K562 (cell line): Measurements from ENCODE around the gene GRAMD4. TPM values are rescaled to one million over a fixed set of nuclear protein-coding genes. Genes with fewer than 3 reads are reported as not detected.

Experiments used
- ATAC-seq: fragments of 200-7000 bp; cut with Tn5 transposase; 3 replicates; pipeline ENCODE4 v1.9.1; 2020; ENCODE audit warnings: moderate library complexity
- BruUV-seq: library from RNA; stranded (reverse); fragments of 400-500 nt; replicated peaks from 2 replicates; lab custom pipeline; 2021; lab: Mats Ljungman, UMichigan
- CTCF ChIA-PET: fragments of 300-600 bp; formaldehyde crosslinking; extraction: SDS; loops from one replicate; lab custom pipeline; 2021; ENCODE audit warnings: low intra/inter-chr PET ratio; lab: Yijun Ruan, JAX
- POLR2A ChIA-PET: fragments of 300-600, 350-650 bp; sonication (Branson Sonifier 250); formaldehyde crosslinking; extraction: SDS; loops from one replicate; lab custom pipeline; 2021; ENCODE audit warnings: antibody characterized with exemption, inconsistent platforms; lab: Yijun Ruan, JAX
- DNase-seq, 4 experiments: peaks; one replicate each; pipeline versions ENCODE4 v3.0.0 to v3.0.0-alpha.2; 2011 to 2018; ENCODE audit warnings: low spot score in 3 of 4, mixed read lengths in 3 of 4; ENCODE audit errors: extremely low read depth in 1 of 4
- FAIRE-seq: peaks from 2 replicates; lab custom pipeline; 2011; peaks lifted over from hg19 to GRCh38; lab: Jason Lieb, UNC
- H2AFZ ChIP-seq: 2 replicates; pipeline ENCODE4 v1.6.0; 2011; ENCODE audit warnings: low read depth, low read length, control low read depth, inconsistent platforms
- H3K27ac ChIP-seq: fragments of 200-600 bp; 3 replicates; pipeline ENCODE4 v1.8.0; 2011; ENCODE audit warnings: low read depth, mild to moderate bottlenecking, control low read depth, inconsistent platforms, low read length, moderate library complexity, mixed read lengths; ENCODE audit errors: extremely low read depth
- H3K27me3 ChIP-seq, 2 experiments: fragments of 300-600 bp in 1 of 2; 2 replicates in 1 of 2; 3 replicates in 1 of 2; pipeline versions ENCODE4 v1.6.0 to v1.8.0; 2011; ENCODE audit warnings: inconsistent platforms in 2 of 2, low read length in 2 of 2, mild to moderate bottlenecking in 1 of 2, mixed read lengths in 1 of 2, moderate library complexity in 1 of 2; ENCODE audit not compliant: control insufficient read depth in 2 of 2, insufficient read depth in 2 of 2
- H3K36me3 ChIP-seq: fragments of 300-600 bp; 3 replicates; pipeline ENCODE4 v1.8.0; 2011; ENCODE audit warnings: mild to moderate bottlenecking, low read length, inconsistent platforms; ENCODE audit not compliant: control insufficient read depth, insufficient read depth
- H3K4me1 ChIP-seq, 2 experiments: fragments of 200-600 bp in 1 of 2; replicated peaks in 1 of 2; 2 replicates in 1 of 2; 3 replicates in 1 of 2; pipeline versions ENCODE4 v1.5.1 to v1.8.0; 2011; ENCODE audit warnings: inconsistent platforms in 2 of 2, low read length in 2 of 2, mild to moderate bottlenecking in 1 of 2, mixed read lengths in 1 of 2, moderate library complexity in 1 of 2; ENCODE audit not compliant: control insufficient read depth in 2 of 2, insufficient read depth in 2 of 2
- H3K4me2 ChIP-seq: 2 replicates; pipeline ENCODE4 v1.6.1; 2011; ENCODE audit warnings: low read length, control low read depth, inconsistent platforms, mixed read lengths; ENCODE audit not compliant: insufficient read depth
- H3K4me3 ChIP-seq: fragments of 200-600 bp; sonication (generic), shearing (Covaris generic); 2 replicates; pipeline ENCODE4 v1.5.1; 2016; ENCODE audit warnings: control low read depth, inconsistent platforms
- H3K79me2 ChIP-seq: fragments of 200-600 bp; 3 replicates; pipeline ENCODE4 v1.8.0; 2011; ENCODE audit warnings: low read length, inconsistent platforms; ENCODE audit not compliant: control insufficient read depth, insufficient read depth
- H3K9ac ChIP-seq, 2 experiments: 2 replicates each; pipeline versions ENCODE4 v1.6.0 to v1.6.1; 2011; ENCODE audit warnings: low read depth in 2 of 2, low read length in 2 of 2, control low read depth in 1 of 2, inconsistent platforms in 1 of 2, mild to moderate bottlenecking in 1 of 2, mixed read lengths in 1 of 2; ENCODE audit not compliant: insufficient read depth in 1 of 2
- H3K9me1 ChIP-seq: one replicate; pipeline ENCODE4 v1.6.0; 2011; ENCODE audit warnings: inconsistent platforms, mild to moderate bottlenecking, low read length, moderate library complexity; ENCODE audit not compliant: control insufficient read depth, insufficient read depth
- H3K9me3 ChIP-seq: replicated peaks from 2 replicates; pipeline ENCODE4 v1.5.1; 2011; ENCODE audit warnings: low read depth, low read length, inconsistent platforms; ENCODE audit not compliant: control insufficient read depth, insufficient read depth
- H4K20me1 ChIP-seq: replicated peaks from 2 replicates; pipeline ENCODE4 v1.6.1; 2011; ENCODE audit warnings: low read length, inconsistent platforms, mixed read lengths; ENCODE audit not compliant: control insufficient read depth, insufficient read depth
- ATF1 ChIP-seq, 2 experiments: fragments of 450-650 bp in 1 of 2; IDR thresholded peaks; 2 replicates each; pipeline ENCODE4 v1.6.1; 2016; ENCODE audit warnings: missing compliant biosample characterization in 1 of 2, missing genetic modification characterization in 1 of 2
- BCL6 ChIP-seq: fragments of 250-450 bp; sonication (Bioruptor Pico); IDR thresholded peaks from 2 replicates; pipeline ENCODE4 v1.4.0; 2020
- ELF2 ChIP-seq: fragments of 250-450 bp; sonication (Bioruptor Pico); IDR thresholded peaks from 2 replicates; pipeline ENCODE4 v1.5.0; 2021; ENCODE audit warnings: mild to moderate bottlenecking
- HDAC2 ChIP-seq: fragments of 450-650 bp; IDR thresholded peaks from 2 replicates; pipeline ENCODE4 v1.6.1; 2016; ENCODE audit warnings: mild to moderate bottlenecking
- PHF8 ChIP-seq: fragments of 200-600 bp; sonication (generic); IDR thresholded peaks from 2 replicates; pipeline ENCODE4 v1.6.1; 2012; ENCODE audit warnings: mixed run types, mild to moderate bottlenecking, inconsistent platforms, low read length, moderate library complexity, borderline replicate concordance
- RAD21 ChIP-seq, 2 experiments: fragments of 250-450 bp in 1 of 2; fragments of 450-650 bp in 1 of 2; sonication (Bioruptor Pico) in 1 of 2; formaldehyde crosslinking in 1 of 2; IDR thresholded peaks in 1 of 2; conservative IDR thresholded peaks in 1 of 2; 2 replicates each; pipeline versions ENCODE4 v1.4.0 to v1.8.0; 2020 to 2022; ENCODE audit warnings: mild to moderate bottlenecking in 2 of 2, moderate library complexity in 1 of 2
- WHSC1 ChIP-seq: IDR thresholded peaks from one replicate; pipeline ENCODE4 v1.6.1; 2012; ENCODE audit warnings: low read length, control low read depth, inconsistent platforms
- ZNF408 ChIP-seq: fragments of 250-450 bp; sonication (Bioruptor Pico); IDR thresholded peaks from 2 replicates; pipeline ENCODE4 v1.4.0; 2020; ENCODE audit warnings: low read depth, mild to moderate bottlenecking, moderate library complexity
- whole genome bisulfite sequencing: fragments of 100-300 bp; shearing (Covaris generic); methylation state at CpG from one replicate; pipeline ENCODE4 v1.1.6; 2016; ENCODE audit warnings: low coverage, mixed read lengths; ENCODE audit not compliant: insufficient coverage; ENCODE audit errors: missing lambda C conversion rate; 5-methylcytosine and 5-hydroxymethylcytosine counted together
- in situ Hi-C: fragments of 300-500 bp; cut with MboI; formaldehyde crosslinking; loops from 4 replicates; pipeline ENCODE4 v1.15.0; 2018; ENCODE audit warnings: inconsistent platforms, mixed read lengths
- intact Hi-C: fragments of 100-400 bp; cut with micrococcal nuclease; formaldehyde crosslinking; loops from 2 replicates; pipeline ENCODE4 v1.14.2; 2022
- polyA plus RNA-seq, 8 experiments: library from polyadenylated mRNA; depleted of rRNA in 4 of 8; stranded (reverse) in 5 of 8; unstranded in 3 of 8; fragments of >200 nt; fragmentation: Nextera tagmentation in 2 of 8; fragmentation: Illumina TruSeq in 1 of 8; extraction: Ambion mirVana in 2 of 8; extraction: Trizol in 1 of 8; gene quantifications; 2 replicates each; pipeline versions ENCODE4 v1.2.1 to v1.2.3, GENCODE V29; 2011 to 2014; ENCODE audit warnings: inconsistent platforms in 1 of 8, missing spikeins in 1 of 8
- total RNA-seq, 7 experiments: library from RNA; depleted of rRNA in 6 of 7; stranded (reverse); fragments of >200 nt in 6 of 7; fragmentation: Illumina TruSeq in 2 of 7; extraction: Trizol in 2 of 7; gene quantifications; 2 replicates each; pipeline versions ENCODE4 v1.2.1 to v1.2.3, GENCODE V29; 2011 to 2021; ENCODE audit warnings: low replicate concordance in 1 of 7
- TF ChIP-seq, protein P1 (sequence below): fragments of 450-650 bp; IDR thresholded peaks from 2 replicates; pipeline ENCODE4 v1.6.1; 2016

GRAMD4 gene
- total and polyA plus RNA-seq, 9 of the 15 experiments (the other 6 are each of a cell fraction or from before 2014, with no cell fraction given), result 0.18 to 44.8 (median 18.6) TPM

DNA sequence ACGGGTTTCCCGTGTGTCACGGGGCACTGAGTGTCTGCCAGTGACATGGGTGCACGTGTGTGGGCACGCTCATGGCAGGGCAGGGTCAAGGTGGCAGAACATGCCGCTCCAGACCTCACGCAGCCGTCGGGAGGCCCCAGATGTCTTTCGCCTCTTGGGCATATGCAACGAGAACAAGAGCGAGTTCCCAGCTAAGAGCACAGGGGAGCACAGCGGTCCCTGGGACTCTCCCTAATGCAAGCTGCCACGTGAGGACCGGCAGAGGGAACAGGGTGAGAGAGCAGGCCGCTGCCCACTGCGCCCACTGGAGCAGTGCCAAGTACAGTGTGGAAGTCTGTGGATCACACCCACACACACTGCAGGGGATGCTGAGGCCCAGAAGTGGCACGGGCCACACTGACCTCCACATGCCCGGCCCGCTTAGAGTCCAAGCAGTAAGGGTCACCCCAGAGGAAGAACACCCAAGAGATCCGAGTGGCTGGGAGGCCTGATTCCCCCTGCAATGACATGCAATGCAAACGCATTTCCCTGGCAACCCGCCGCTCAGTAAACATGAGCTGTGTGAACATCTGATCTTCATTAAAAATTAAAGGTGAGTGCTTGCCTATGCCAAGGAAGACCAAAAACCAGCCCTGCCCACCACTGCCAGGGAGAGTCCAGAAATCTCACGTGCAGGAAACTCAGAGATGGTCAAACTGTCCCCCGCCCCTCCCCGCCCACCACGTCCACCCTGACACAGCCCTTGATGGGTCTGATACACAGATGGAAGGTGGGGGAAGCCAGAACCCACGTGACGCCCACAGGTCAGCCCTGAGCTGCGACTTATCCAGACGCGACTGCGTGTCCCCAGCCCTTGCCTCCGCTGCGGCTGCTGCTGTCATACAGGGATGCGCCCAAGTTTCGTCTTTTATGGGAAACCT lies 106.1 kb downstream of the GRAMD4 start (continued):
- TF ChIP-seq ZNF408 (no peak), BCL6 (CRISPR knock-in tag) (no peak), HDAC2 (no peak), RAD21 (CRISPR knock-in tag; conservative IDR thresholded peaks at IDR 0.05 in 1 of 2, IDR thresholded peaks at IDR 0.05 in 1 of 2) (no peak), ATF1 (CRISPR knock-in tag; IDR thresholded peaks at IDR 0.05) (no peak), ATF1 (tag; IDR thresholded peaks at IDR 0.05) (no peak), ELF2 (no peak), PHF8 (no peak)
- TF ChIP-seq, all 486 proteins: peak for 0

DNA sequence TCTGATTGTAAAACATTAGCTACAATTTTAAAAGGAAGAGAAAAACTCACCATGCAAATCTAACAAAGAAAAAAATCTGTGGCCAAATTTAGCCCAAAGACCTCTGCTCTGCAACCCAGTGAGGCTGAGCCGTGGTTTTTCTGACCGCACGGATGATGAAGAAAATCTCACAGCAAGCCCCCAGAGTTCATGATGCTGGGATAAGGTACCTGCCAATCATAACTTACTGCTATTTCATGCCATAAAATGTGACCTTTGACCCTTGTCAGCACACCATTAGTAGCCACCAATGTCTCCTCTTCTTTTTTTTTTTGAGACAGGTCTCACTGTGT lies 106.8 kb downstream of the GRAMD4 start:
- Histone ChIP-seq H3K4me2 (no peak overlapping the region), H3K9ac (no peak overlapping the region), H3K4me3 (no peak overlapping the region), H3K9me1 (no peaks in the 10 kb centered on the region), H3K79me2 (no peaks in the 10 kb centered on the region), H3K9me3 (no peaks in the 10 kb centered on the region), H3K4me1 (peaks cover 0 to 21% of the 10 kb centered on the region in 2 experiments; a peak in 2 of 5 replicates), H2AFZ (no peak overlapping the region), H3K36me3 (0 out of 3 replicates have a peak, but pooled peaks cover 2% of the 10 kb centered on the region), H3K27ac (no peak overlapping the region), H4K20me1 (no peaks in the 10 kb centered on the region), H3K27me3 (no peaks in the 10 kb centered on the region)
- in situ Hi-C loops (no loop called here), intact Hi-C loops (no loop called here)
- 83% methylated on average over 3 of the region's 3 CpGs for whole genome bisulfite sequencing
- FAIRE-seq (no peak), DNase-seq (no peak), ATAC-seq (no peak)
- CTCF ChIA-PET, result no interaction called here
- POLR2A ChIA-PET, result interaction anchor here (0.7 kb wide), 1 partner anchor 16 kb away, joined by 3 read pairs; no protein-coding TSS in a partner anchor
- TF ChIP-seq, protein P1, sequence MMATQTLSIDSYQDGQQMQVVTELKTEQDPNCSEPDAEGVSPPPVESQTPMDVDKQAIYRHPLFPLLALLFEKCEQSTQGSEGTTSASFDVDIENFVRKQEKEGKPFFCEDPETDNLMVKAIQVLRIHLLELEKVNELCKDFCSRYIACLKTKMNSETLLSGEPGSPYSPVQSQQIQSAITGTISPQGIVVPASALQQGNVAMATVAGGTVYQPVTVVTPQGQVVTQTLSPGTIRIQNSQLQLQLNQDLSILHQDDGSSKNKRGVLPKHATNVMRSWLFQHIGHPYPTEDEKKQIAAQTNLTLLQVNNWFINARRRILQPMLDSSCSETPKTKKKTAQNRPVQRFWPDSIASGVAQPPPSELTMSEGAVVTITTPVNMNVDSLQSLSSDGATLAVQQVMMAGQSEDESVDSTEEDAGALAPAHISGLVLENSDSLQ, result 0 out of 2 replicates have a peak, but pooled peaks have one; percentile 15
- no peak for TF ChIP-seq WHSC1
- no TSS peak for BruUV-seq
